Right atrium auricular region (tissue), 2 donors: Measurements from ENCODE around the gene LAMA2. TPM values are rescaled to one million over a fixed set of nuclear protein-coding genes. Genes with fewer than 3 reads are reported as not detected.

Experiments used
- DNase-seq: peaks from one replicate; pipeline ENCODE4 v3.0.0-alpha.2; 2019; ENCODE audit warnings: low spot score
- H3K27ac ChIP-seq, 2 donors: fragments of 200-600 bp; sonication (generic); 1 replicate in 1 of 2; 2 replicates in 1 of 2; pipeline ENCODE4 v1.5.1; 2016 to 2019
- H3K27me3 ChIP-seq, 2 donors: fragments of 200-600 bp; sonication (generic); one replicate each; pipeline versions ENCODE4 v1.5.1 to v1.6.0; 2017 to 2019
- H3K36me3 ChIP-seq: fragments of 200-600 bp; sonication (generic); one replicate; pipeline ENCODE4 v1.5.1; 2016
- H3K4me1 ChIP-seq, 2 donors: fragments of 200-600 bp; sonication (generic); one replicate each; pipeline versions ENCODE4 v1.5.1 to v1.6.0; 2017 to 2019
- H3K4me3 ChIP-seq, 2 donors: fragments of 200-600 bp; sonication (generic); 1 replicate in 1 of 2; 2 replicates in 1 of 2; pipeline ENCODE4 v1.5.1; 2017 to 2019; ENCODE audit warnings: mild to moderate bottlenecking in 1 of 2, moderate library complexity in 1 of 2
- H3K9me3 ChIP-seq, 2 donors: fragments of 200-600 bp; sonication (generic); one replicate each; pipeline ENCODE4 v1.5.1; 2019
- CTCF ChIP-seq, 2 donors: fragments of 200-600 bp; sonication (generic); IDR thresholded peaks; one replicate each; pipeline ENCODE4 v1.5.1; 2019; ENCODE audit warnings: antibody characterized with exemption in 2 of 2
- total RNA-seq, 2 donors: library from RNA; depleted of rRNA; stranded (reverse); fragments of >200 nt; gene quantifications; one replicate each; pipeline ENCODE4 v1.1.0, GENCODE V29; 2016

LAMA2 gene
- total RNA-seq, 2 donors from 2014 or later = 150 to 166 TPM

- Histone ChIP-seq H3K36me3 (peaks cover 39% of the 10 kb centered on the region), H3K4me3 (no peak overlapping the region), H3K9me3 (no peaks in the 10 kb centered on the region), H3K4me1 (no peaks in the 10 kb centered on the region), H3K27me3 (no peaks in the 10 kb centered on the region), H3K27ac (no peak overlapping the region)
- DNase-seq = no peak
- no peak for TF ChIP-seq CTCF (IDR thresholded peaks at IDR 0.05)
Measured at GRCh38 chr6:129382916-129383315, 500.0 kb downstream of the LAMA2 start.

GRCh38 chr6:129385117-129385516 is 502.2 kb downstream of the LAMA2 start:
- Histone ChIP-seq H3K4me3 (no peak overlapping the region), H3K27ac (no peak overlapping the region), H3K9me3 (no peaks in the 10 kb centered on the region), H3K27me3 (no peaks in the 10 kb centered on the region), H3K4me1 (peaks cover 0 to 2% of the 10 kb centered on the region in 2 donors), H3K36me3 (peaks cover 42% of the 10 kb centered on the region)
- no peak for DNase-seq
- no peak for TF ChIP-seq CTCF (IDR thresholded peaks at IDR 0.05)

GRCh38 chr6:129390900-129391299 is 508.0 kb downstream of the LAMA2 start:
- no peak for DNase-seq
- Histone ChIP-seq H3K4me1 (peaks cover 0 to 8% of the 10 kb centered on the region in 2 donors), H3K4me3 (no peak overlapping the region), H3K27ac (peak overlapping the region in 1 of 2 donors; percentile 40), H3K27me3 (no peaks in the 10 kb centered on the region), H3K9me3 (no peaks in the 10 kb centered on the region), H3K36me3 (peaks cover 53% of the 10 kb centered on the region)
- TF ChIP-seq CTCF (IDR thresholded peaks at IDR 0.05) = no peak

- H3K36me3 ChIP-seq = peaks cover 43% of the 10 kb centered on the region
- DNase-seq = no peak
- TF ChIP-seq CTCF (IDR thresholded peaks at IDR 0.05) = no peak
Measured at GRCh38 chr6:129393654-129394053, 510.7 kb downstream of the LAMA2 start.

GRCh38 chr6:129398764-129399163 is 515.8 kb downstream of the LAMA2 start:
- Histone ChIP-seq H3K36me3 (peaks cover 47% of the 10 kb centered on the region), H3K4me3 (no peak overlapping the region), H3K9me3 (no peaks in the 10 kb centered on the region), H3K27ac (no peak overlapping the region), H3K27me3 (no peaks in the 10 kb centered on the region), H3K4me1 (no peaks in the 10 kb centered on the region)
- no peak for TF ChIP-seq CTCF (IDR thresholded peaks at IDR 0.05)
- DNase-seq = no peak

More at GRCh38 chr6:129393654-129394053, 510.7 kb downstream of the LAMA2 start:
- no peak overlapping the region for H3K4me3 ChIP-seq
- H3K27me3 ChIP-seq = no peaks in the 10 kb centered on the region
- H3K27ac ChIP-seq = no peak overlapping the region
- H3K9me3 ChIP-seq = no peaks in the 10 kb centered on the region
- peaks cover 0 to 8% of the 10 kb centered on the region in 2 donors for H3K4me1 ChIP-seq

- Histone ChIP-seq H3K4me1 (no peaks in the 10 kb centered on the region), H3K4me3 (no peak overlapping the region), H3K36me3 (peaks cover 39% of the 10 kb centered on the region), H3K9me3 (no peaks in the 10 kb centered on the region), H3K27ac (peak overlapping the region in 1 of 2 donors; percentile 57), H3K27me3 (no peaks in the 10 kb centered on the region)
- no peak for DNase-seq
- TF ChIP-seq CTCF (IDR thresholded peaks at IDR 0.05) = no peak
Measured at GRCh38 chr6:129402244-129402643, 519.3 kb downstream of the LAMA2 start.
